GM18505 (cell line): ENCODE measurements around the gene MUC2.

ENCODE experiments used
- ATAC-seq: cut with Tn5 transposase; IDR thresholded peaks from one replicate; pipeline ENCODE4 v1.9.1; 2021; ENCODE audit not compliant: unreplicated experiment
- POLR2A ChIP-seq: IDR thresholded peaks from 4 replicates; pipeline ENCODE4 v1.6.1; 2011; ENCODE audit warnings: borderline replicate concordance; ENCODE audit not compliant: insufficient read depth, insufficient read length; ENCODE audit errors: extremely low read depth

Gene MUC2

GRCh38 chr11:1032310-1032891, 42.3 kb upstream of the MUC2 start:
- no peak for ATAC-seq
- TF ChIP-seq POLR2A = no peak

GRCh38 chr11:1033016-1033798, 41.5 kb upstream of the MUC2 start:
- no peak for TF ChIP-seq POLR2A
- no peak for ATAC-seq

GRCh38 chr11:1034001-1034400, 40.7 kb upstream of the MUC2 start:
- no peak for ATAC-seq
- no peak for TF ChIP-seq POLR2A

- no peak for TF ChIP-seq POLR2A
- ATAC-seq = no peak
Measured at GRCh38 chr11:1034456-1035295, 40.0 kb upstream of the MUC2 start.

GRCh38 chr11:1035577-1036283, 38.9 kb upstream of the MUC2 start:
- no peak for ATAC-seq

GRCh38 chr11:1036303-1036923, 38.3 kb upstream of the MUC2 start, which contains the start of gene MUC6:
Gene MUC6, minus strand, starts transcription at chr11:1036718. Its CDS starts 63 bp downstream, at chr11:1036655.
- no peak for TF ChIP-seq POLR2A
- ATAC-seq = no peak

More at GRCh38 chr11:1035577-1036283, 38.9 kb upstream of the MUC2 start:
- no peak for TF ChIP-seq POLR2A

GRCh38 chr11:1036931-1037330, 37.7 kb upstream of the MUC2 start:
- no peak for ATAC-seq
- no peak for TF ChIP-seq POLR2A

GRCh38 chr11:1037506-1038055, 37.1 kb upstream of the MUC2 start:
- TF ChIP-seq POLR2A = no peak
- ATAC-seq = no peak

- ATAC-seq = no peak
- TF ChIP-seq POLR2A = no peak
Measured at GRCh38 chr11:1038361-1038760, 36.3 kb upstream of the MUC2 start.

GRCh38 chr11:1038921-1039320, 35.8 kb upstream of the MUC2 start:
- TF ChIP-seq POLR2A = no peak
- ATAC-seq = no peak

- no peak for TF ChIP-seq POLR2A
- no peak for ATAC-seq
Measured at GRCh38 chr11:1039481-1040427, 34.9 kb upstream of the MUC2 start.
